RWPE2 (cell line): ENCODE measurements around the gene SLC44A1.
"Not testable (repeated sequence)": the region's sequence is repeated elsewhere in the genome, so short reads cannot be mapped to it uniquely, and the experiment has no call there.

ENCODE experiments used
- ATAC-seq: fragments of 200-7000 bp; cut with Tn5 transposase; 3 replicates; pipeline ENCODE4 v1.9.1; 2021; ENCODE audit warnings: low read depth
- DNase-seq: peaks from one replicate; pipeline ENCODE4 v3.0.0-alpha.2; 2020; ENCODE audit warnings: low spot score
- H3K27ac ChIP-seq: fragments of 450-650 bp; 2 replicates; pipeline ENCODE4 v1.5.1; 2017; ENCODE audit warnings: mild to moderate bottlenecking; ENCODE audit not compliant: poor library complexity, severe bottlenecking
- H3K27me3 ChIP-seq: fragments of 250-450 bp; sonication (Bioruptor Pico); 2 replicates; pipeline ENCODE4 v1.5.1; 2021; ENCODE audit warnings: mild to moderate bottlenecking, moderate library complexity; ENCODE audit not compliant: insufficient read depth, poor library complexity, severe bottlenecking
- H3K36me3 ChIP-seq: fragments of 250-450 bp; sonication (Bioruptor Pico); 2 replicates; pipeline ENCODE4 v1.5.1; 2020; ENCODE audit warnings: low read depth, mild to moderate bottlenecking, moderate library complexity
- H3K4me1 ChIP-seq: fragments of 250-450 bp; sonication (Bioruptor Pico); 2 replicates; pipeline ENCODE4 v1.5.1; 2021; ENCODE audit warnings: mild to moderate bottlenecking, moderate library complexity; ENCODE audit not compliant: insufficient read depth, poor library complexity, severe bottlenecking
- H3K4me3 ChIP-seq: fragments of 250-450 bp; sonication (Bioruptor Pico); 2 replicates; pipeline ENCODE4 v1.5.1; 2021; ENCODE audit warnings: mild to moderate bottlenecking, moderate library complexity; ENCODE audit not compliant: severe bottlenecking
- H3K9me3 ChIP-seq: fragments of 250-450 bp; sonication (Bioruptor Pico); 2 replicates; pipeline ENCODE4 v1.5.1; 2021; ENCODE audit warnings: mild to moderate bottlenecking, moderate library complexity; ENCODE audit not compliant: severe bottlenecking
- TF ChIP-seq, protein P1 (sequence below): fragments of 450-650 bp; IDR thresholded peaks from one replicate; pipeline ENCODE4 v1.5.1; 2017; ENCODE audit warnings: mild to moderate bottlenecking, moderate library complexity; ENCODE audit not compliant: poor library complexity, severe bottlenecking

SLC44A1 gene

DNA sequence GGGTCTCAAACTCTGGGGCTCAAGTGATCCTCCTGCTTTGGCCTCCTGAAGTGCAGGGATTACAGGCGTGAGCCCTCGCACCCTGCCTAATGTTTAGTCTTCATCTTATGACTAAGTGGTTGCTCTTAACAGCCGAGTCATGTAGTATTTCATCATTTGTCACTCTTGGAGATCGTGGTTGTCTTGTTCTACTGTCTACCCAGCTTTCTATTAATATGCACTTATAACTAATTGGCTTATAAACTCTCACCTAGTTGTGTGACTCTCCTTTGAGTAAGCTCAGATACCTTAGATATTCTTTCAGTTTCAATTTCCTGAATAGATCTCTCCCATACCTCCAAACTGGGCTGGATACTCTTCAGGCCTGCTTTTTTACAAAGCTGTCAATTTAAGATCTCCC, 19.9 kb downstream of the SLC44A1 start:
- TF ChIP-seq, protein P1, sequence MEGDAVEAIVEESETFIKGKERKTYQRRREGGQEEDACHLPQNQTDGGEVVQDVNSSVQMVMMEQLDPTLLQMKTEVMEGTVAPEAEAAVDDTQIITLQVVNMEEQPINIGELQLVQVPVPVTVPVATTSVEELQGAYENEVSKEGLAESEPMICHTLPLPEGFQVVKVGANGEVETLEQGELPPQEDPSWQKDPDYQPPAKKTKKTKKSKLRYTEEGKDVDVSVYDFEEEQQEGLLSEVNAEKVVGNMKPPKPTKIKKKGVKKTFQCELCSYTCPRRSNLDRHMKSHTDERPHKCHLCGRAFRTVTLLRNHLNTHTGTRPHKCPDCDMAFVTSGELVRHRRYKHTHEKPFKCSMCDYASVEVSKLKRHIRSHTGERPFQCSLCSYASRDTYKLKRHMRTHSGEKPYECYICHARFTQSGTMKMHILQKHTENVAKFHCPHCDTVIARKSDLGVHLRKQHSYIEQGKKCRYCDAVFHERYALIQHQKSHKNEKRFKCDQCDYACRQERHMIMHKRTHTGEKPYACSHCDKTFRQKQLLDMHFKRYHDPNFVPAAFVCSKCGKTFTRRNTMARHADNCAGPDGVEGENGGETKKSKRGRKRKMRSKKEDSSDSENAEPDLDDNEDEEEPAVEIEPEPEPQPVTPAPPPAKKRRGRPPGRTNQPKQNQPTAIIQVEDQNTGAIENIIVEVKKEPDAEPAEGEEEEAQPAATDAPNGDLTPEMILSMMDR, result no peak
- Histone ChIP-seq H3K36me3 (no peaks in the 10 kb centered on the region), H3K4me3 (no peak overlapping the region), H3K9me3 (no peaks in the 10 kb centered on the region), H3K27me3 (no peaks in the 10 kb centered on the region), H3K27ac (no peak overlapping the region), H3K4me1 (no peaks in the 10 kb centered on the region)
- ATAC-seq (peak; percentile 52; the same call in 2 of the 3 replicates), DNase-seq (no peak)

DNA sequence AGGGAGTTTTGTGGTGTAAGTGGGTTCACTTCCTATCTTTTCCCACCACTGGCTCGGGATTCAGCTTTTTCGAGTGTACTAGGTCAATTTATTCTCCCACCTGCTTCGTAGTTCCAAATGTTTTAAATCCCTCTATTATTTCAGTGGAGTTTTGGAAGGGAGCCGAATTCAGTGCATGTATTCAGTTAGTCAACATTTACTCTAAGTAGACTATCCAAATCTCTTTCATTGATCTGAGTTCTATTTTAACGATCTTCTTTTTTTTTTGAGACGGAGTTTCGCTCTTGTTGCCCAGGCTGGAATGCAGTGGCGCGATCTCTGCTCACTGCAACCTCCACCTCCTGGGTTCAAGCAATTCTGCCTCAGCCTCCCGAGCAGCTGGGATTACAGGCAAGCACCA, 23.8 kb downstream of the SLC44A1 start:
- not testable (repeated sequence) for H3K9me3 ChIP-seq, H3K36me3 ChIP-seq, H3K27ac ChIP-seq, DNase-seq, H3K27me3 ChIP-seq, H3K4me1 ChIP-seq, ATAC-seq, H3K4me3 ChIP-seq

DNA sequence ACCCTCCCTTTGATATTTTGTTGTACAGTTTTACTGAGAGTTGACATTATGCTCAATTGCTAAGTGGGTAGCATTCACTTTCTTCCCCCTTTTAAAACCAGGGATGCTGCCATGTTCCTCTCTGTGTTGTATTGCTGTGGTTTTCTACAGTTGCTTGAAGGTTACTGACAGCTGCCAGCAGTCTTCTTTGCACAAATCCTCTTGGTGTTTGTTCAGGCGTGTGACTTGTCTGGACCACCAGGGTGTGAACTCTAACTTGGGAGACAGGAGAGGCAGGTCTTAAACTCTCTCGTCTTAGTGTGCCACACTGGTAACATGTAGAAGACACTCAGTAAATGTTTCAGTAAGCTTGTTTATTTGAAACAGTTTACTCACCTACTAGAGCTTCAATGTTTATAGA, 25.1 kb downstream of the SLC44A1 start:
- Histone ChIP-seq H3K27me3 (no peaks in the 10 kb centered on the region), H3K9me3 (no peaks in the 10 kb centered on the region), H3K27ac (no peak overlapping the region), H3K4me3 (no peak overlapping the region), H3K36me3 (peaks cover 4% of the 10 kb centered on the region; the same call in 1 of the 2 replicates), H3K4me1 (no peaks in the 10 kb centered on the region)
- TF ChIP-seq, protein P1, result no peak
- ATAC-seq, result no peak
- DNase-seq, result no peak

DNA sequence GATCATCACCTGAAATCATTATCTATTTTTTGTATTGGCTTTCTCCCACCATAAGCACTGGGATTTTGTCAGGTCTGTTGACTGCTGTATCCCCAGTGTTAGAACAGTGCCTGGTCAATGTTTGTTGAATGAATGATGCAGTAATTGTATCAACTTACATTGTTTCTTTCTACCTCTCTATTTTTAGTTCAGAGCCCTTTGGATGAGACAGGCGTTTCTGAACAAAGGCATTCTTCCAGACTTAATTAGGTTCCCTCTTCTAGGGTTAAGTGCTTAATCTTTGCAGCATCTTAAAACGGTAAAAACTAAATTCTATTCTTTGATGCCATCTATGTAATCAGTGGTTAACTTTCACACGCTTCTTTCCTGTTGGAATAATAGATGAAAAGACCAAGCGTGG, 26.3 kb downstream of the SLC44A1 start:
- H3K36me3 ChIP-seq, result peaks cover 4% of the 10 kb centered on the region; the same call in 1 of the 2 replicates
- no peaks in the 10 kb centered on the region for H3K9me3 ChIP-seq
- no peak for ATAC-seq
- H3K27ac ChIP-seq, result no peak overlapping the region
- no peak overlapping the region for H3K4me3 ChIP-seq
- H3K4me1 ChIP-seq, result no peaks in the 10 kb centered on the region
- TF ChIP-seq, protein P1, result no peak
- no peak for DNase-seq
- no peaks in the 10 kb centered on the region for H3K27me3 ChIP-seq

DNA sequence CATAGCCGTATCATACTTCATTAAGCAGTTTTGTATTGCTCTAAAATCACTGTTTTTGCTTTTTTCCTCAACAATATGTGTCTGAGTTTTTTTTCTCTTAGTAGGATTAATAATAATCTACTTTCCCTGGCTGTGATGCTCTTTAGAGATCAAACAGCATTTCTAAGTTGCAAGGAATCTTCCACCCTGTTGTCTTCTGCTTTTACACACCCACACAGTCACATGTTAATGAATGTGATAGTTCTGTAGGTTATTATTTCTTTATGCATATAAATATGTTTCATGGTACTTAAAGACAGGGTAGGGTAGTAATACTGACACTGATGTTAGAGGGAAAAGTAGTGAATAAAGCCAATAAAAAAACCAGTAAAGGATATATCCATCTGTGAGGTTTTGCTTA, 29.3 kb downstream of the SLC44A1 start:
- H3K9me3 ChIP-seq, result no peaks in the 10 kb centered on the region
- DNase-seq (no peak), ATAC-seq (no peak)
- no peak overlapping the region for H3K4me3 ChIP-seq
- H3K4me1 ChIP-seq, result no peaks in the 10 kb centered on the region
- no peaks in the 10 kb centered on the region for H3K27me3 ChIP-seq
- peaks cover 4% of the 10 kb centered on the region; the same call in 1 of the 2 replicates for H3K36me3 ChIP-seq
- TF ChIP-seq, protein P1, result no peak
- no peak overlapping the region for H3K27ac ChIP-seq
